Stimulated activated CD8-positive, alpha-beta memory T cell treated with anti-CD3 and anti-CD28 coated beads, Interleukin-4, amount 100 ng/mL, for 24 hours (primary cell): ENCODE data around the gene JAML.

ENCODE experiments used
- DNase-seq: peaks from one replicate; pipeline ENCODE4 v3.0.0-alpha.2; 2020; ENCODE audit warnings: low read depth

The JAML gene

GRCh38 chr11:118239509-118240205 is 14.8 kb upstream of the JAML start:
- DNase-seq = no peak

- no peak for DNase-seq
Observed at GRCh38 chr11:118238929-118239328, 14.1 kb upstream of the JAML start.

GRCh38 chr11:118238421-118238820 is 13.6 kb upstream of the JAML start:
- DNase-seq = no peak

GRCh38 chr11:118236170-118236569 is 11.4 kb upstream of the JAML start:
- DNase-seq = no peak

- no peak for DNase-seq
Observed at GRCh38 chr11:118234833-118235232, 10.0 kb upstream of the JAML start.

- DNase-seq = no peak
Observed at GRCh38 chr11:118233850-118234249, 9.0 kb upstream of the JAML start.

- DNase-seq = no peak
Observed at GRCh38 chr11:118233377-118233776, 8.6 kb upstream of the JAML start.

- DNase-seq = no peak
Observed at GRCh38 chr11:118232659-118233058, 7.8 kb upstream of the JAML start.

- DNase-seq = no peak
Observed at GRCh38 chr11:118231461-118231860, 6.7 kb upstream of the JAML start.

- no peak for DNase-seq
Observed at GRCh38 chr11:118230088-118230487, 5.3 kb upstream of the JAML start.

GRCh38 chr11:118229274-118229847 is 4.5 kb upstream of the JAML start:
- DNase-seq = no peak

- DNase-seq = no peak
Observed at GRCh38 chr11:118227865-118228785, 3.3 kb upstream of the JAML start.

- no peak for DNase-seq
Observed at GRCh38 chr11:118226781-118227180, 2.0 kb upstream of the JAML start.

- DNase-seq = no peak
Observed at GRCh38 chr11:118226296-118226695, 1.5 kb upstream of the JAML start.

- DNase-seq = no peak
Observed at GRCh38 chr11:118223992-118224391, 819 bp downstream of the JAML start.

GRCh38 chr11:118223570-118223969 is 1.2 kb downstream of the JAML start:
- DNase-seq = no peak

GRCh38 chr11:118222437-118222836 is 2.4 kb downstream of the JAML start:
- DNase-seq = no peak

- no peak for DNase-seq
Observed at GRCh38 chr11:118221419-118221818, 3.4 kb downstream of the JAML start.

GRCh38 chr11:118219732-118220131 is 5.1 kb downstream of the JAML start:
- DNase-seq = no peak

GRCh38 chr11:118219244-118219643 is 5.6 kb downstream of the JAML start:
- no peak for DNase-seq

GRCh38 chr11:118217575-118217974 is 7.2 kb downstream of the JAML start:
- DNase-seq = no peak

GRCh38 chr11:118216621-118217481 is 8.0 kb downstream of the JAML start:
- no peak for DNase-seq
